K562 (cell line): ENCODE measurements around the gene MAL. TPM values are rescaled to one million over a fixed set of nuclear protein-coding genes. Genes with fewer than 3 reads are reported as not detected.

Experiments used
- ATAC-seq: fragments of 200-7000 bp; cut with Tn5 transposase; 3 replicates; pipeline ENCODE4 v1.9.1; 2020; ENCODE audit warnings: moderate library complexity
- BruUV-seq: library from RNA; stranded (reverse); fragments of 400-500 nt; replicated peaks from 2 replicates; lab custom pipeline; 2021; lab: Mats Ljungman, UMichigan
- CTCF ChIA-PET: fragments of 300-600 bp; formaldehyde crosslinking; extraction: SDS; loops from one replicate; lab custom pipeline; 2021; ENCODE audit warnings: low intra/inter-chr PET ratio; lab: Yijun Ruan, JAX
- POLR2A ChIA-PET: fragments of 300-600, 350-650 bp; sonication (Branson Sonifier 250); formaldehyde crosslinking; extraction: SDS; loops from one replicate; lab custom pipeline; 2021; ENCODE audit warnings: antibody characterized with exemption, inconsistent platforms; lab: Yijun Ruan, JAX
- DNase-seq, 4 experiments: peaks; one replicate each; pipeline versions ENCODE4 v3.0.0 to v3.0.0-alpha.2; 2011 to 2018; ENCODE audit warnings: low spot score in 3 of 4, mixed read lengths in 3 of 4; ENCODE audit errors: extremely low read depth in 1 of 4
- FAIRE-seq: peaks from 2 replicates; lab custom pipeline; 2011; peaks lifted over from hg19 to GRCh38; lab: Jason Lieb, UNC
- H2AFZ ChIP-seq: 2 replicates; pipeline ENCODE4 v1.6.0; 2011; ENCODE audit warnings: low read depth, low read length, control low read depth, inconsistent platforms
- H3K27ac ChIP-seq: fragments of 200-600 bp; 3 replicates; pipeline ENCODE4 v1.8.0; 2011; ENCODE audit warnings: low read depth, mild to moderate bottlenecking, control low read depth, inconsistent platforms, low read length, moderate library complexity, mixed read lengths; ENCODE audit errors: extremely low read depth
- H3K27me3 ChIP-seq, 2 experiments: fragments of 300-600 bp in 1 of 2; 2 replicates in 1 of 2; 3 replicates in 1 of 2; pipeline versions ENCODE4 v1.6.0 to v1.8.0; 2011; ENCODE audit warnings: inconsistent platforms in 2 of 2, low read length in 2 of 2, mild to moderate bottlenecking in 1 of 2, mixed read lengths in 1 of 2, moderate library complexity in 1 of 2; ENCODE audit not compliant: control insufficient read depth in 2 of 2, insufficient read depth in 2 of 2
- H3K36me3 ChIP-seq: fragments of 300-600 bp; 3 replicates; pipeline ENCODE4 v1.8.0; 2011; ENCODE audit warnings: mild to moderate bottlenecking, low read length, inconsistent platforms; ENCODE audit not compliant: control insufficient read depth, insufficient read depth
- H3K4me1 ChIP-seq, 2 experiments: fragments of 200-600 bp in 1 of 2; replicated peaks in 1 of 2; 2 replicates in 1 of 2; 3 replicates in 1 of 2; pipeline versions ENCODE4 v1.5.1 to v1.8.0; 2011; ENCODE audit warnings: inconsistent platforms in 2 of 2, low read length in 2 of 2, mild to moderate bottlenecking in 1 of 2, mixed read lengths in 1 of 2, moderate library complexity in 1 of 2; ENCODE audit not compliant: control insufficient read depth in 2 of 2, insufficient read depth in 2 of 2
- H3K4me2 ChIP-seq: 2 replicates; pipeline ENCODE4 v1.6.1; 2011; ENCODE audit warnings: low read length, control low read depth, inconsistent platforms, mixed read lengths; ENCODE audit not compliant: insufficient read depth
- H3K4me3 ChIP-seq: fragments of 200-600 bp; sonication (generic), shearing (Covaris generic); 2 replicates; pipeline ENCODE4 v1.5.1; 2016; ENCODE audit warnings: control low read depth, inconsistent platforms
- H3K79me2 ChIP-seq: fragments of 200-600 bp; 3 replicates; pipeline ENCODE4 v1.8.0; 2011; ENCODE audit warnings: low read length, inconsistent platforms; ENCODE audit not compliant: control insufficient read depth, insufficient read depth
- H3K9ac ChIP-seq, 2 experiments: 2 replicates each; pipeline versions ENCODE4 v1.6.0 to v1.6.1; 2011; ENCODE audit warnings: low read depth in 2 of 2, low read length in 2 of 2, control low read depth in 1 of 2, inconsistent platforms in 1 of 2, mild to moderate bottlenecking in 1 of 2, mixed read lengths in 1 of 2; ENCODE audit not compliant: insufficient read depth in 1 of 2
- H3K9me1 ChIP-seq: one replicate; pipeline ENCODE4 v1.6.0; 2011; ENCODE audit warnings: inconsistent platforms, mild to moderate bottlenecking, low read length, moderate library complexity; ENCODE audit not compliant: control insufficient read depth, insufficient read depth
- H3K9me3 ChIP-seq: replicated peaks from 2 replicates; pipeline ENCODE4 v1.5.1; 2011; ENCODE audit warnings: low read depth, low read length, inconsistent platforms; ENCODE audit not compliant: control insufficient read depth, insufficient read depth
- H4K20me1 ChIP-seq: replicated peaks from 2 replicates; pipeline ENCODE4 v1.6.1; 2011; ENCODE audit warnings: low read length, inconsistent platforms, mixed read lengths; ENCODE audit not compliant: control insufficient read depth, insufficient read depth
- CTCF ChIP-seq, 3 experiments: IDR thresholded peaks in 2 of 3; conservative IDR thresholded peaks in 1 of 3; 2 replicates each; pipeline ENCODE4 v1.5.1; 2011 to 2012; ENCODE audit warnings: low read length in 3 of 3, mild to moderate bottlenecking in 3 of 3, control low read depth in 2 of 3, improper control_type of control experiment in 1 of 3, inconsistent platforms in 1 of 3, low read depth in 1 of 3, mixed read lengths in 1 of 3, moderate library complexity in 1 of 3; ENCODE audit not compliant: insufficient read depth in 2 of 3
- MEF2A ChIP-seq: IDR thresholded peaks from 2 replicates; pipeline ENCODE4 v1.6.1; 2011; ENCODE audit warnings: low read depth, mild to moderate bottlenecking, low read length, moderate library complexity; ENCODE audit not compliant: control insufficient read depth
- WGBS: fragments of 100-300 bp; shearing (Covaris generic); methylation state at CpG from one replicate; pipeline ENCODE4 v1.1.6; 2016; ENCODE audit warnings: low coverage, mixed read lengths; ENCODE audit not compliant: insufficient coverage; ENCODE audit errors: missing lambda C conversion rate; 5-methylcytosine and 5-hydroxymethylcytosine counted together
- in situ Hi-C: fragments of 300-500 bp; cut with MboI; formaldehyde crosslinking; loops from 4 replicates; pipeline ENCODE4 v1.15.0; 2018; ENCODE audit warnings: inconsistent platforms, mixed read lengths
- intact Hi-C: fragments of 100-400 bp; cut with micrococcal nuclease; formaldehyde crosslinking; loops from 2 replicates; pipeline ENCODE4 v1.14.2; 2022
- polyA plus RNA-seq, 8 experiments: library from polyadenylated mRNA; depleted of rRNA in 4 of 8; stranded (reverse) in 5 of 8; unstranded in 3 of 8; fragments of >200 nt; fragmentation: Nextera tagmentation in 2 of 8; fragmentation: Illumina TruSeq in 1 of 8; extraction: Ambion mirVana in 2 of 8; extraction: Trizol in 1 of 8; gene quantifications; 2 replicates each; pipeline versions ENCODE4 v1.2.1 to v1.2.3, GENCODE V29; 2011 to 2014; ENCODE audit warnings: inconsistent platforms in 1 of 8, missing spikeins in 1 of 8
- total RNA-seq, 7 experiments: library from RNA; depleted of rRNA in 6 of 7; stranded (reverse); fragments of >200 nt in 6 of 7; fragmentation: Illumina TruSeq in 2 of 7; extraction: Trizol in 2 of 7; gene quantifications; 2 replicates each; pipeline versions ENCODE4 v1.2.1 to v1.2.3, GENCODE V29; 2011 to 2021; ENCODE audit warnings: low replicate concordance in 1 of 7

Gene MAL
- total and polyA plus RNA-seq, 9 of the 15 experiments (the other 6 are each of a cell fraction or from before 2014, with no cell fraction given) = not detected

GRCh38 chr2:95052804-95053479 lies 27.4 kb downstream of the MAL start:
- intact Hi-C loops = loop anchor here (1.0 kb wide), 1 partner anchor 31 kb away; no protein-coding TSS in a partner anchor
- WGBS = 0% methylated on average over 13 of the region's 13 CpGs
- H3K4me3 ChIP-seq = no peak overlapping the region
- H3K4me1 ChIP-seq = no peaks in the 10 kb centered on the region
- no peak for FAIRE-seq
- no peaks in the 10 kb centered on the region for H3K9me3 ChIP-seq
- peaks cover 4 to 71% of the 10 kb centered on the region in 2 experiments; a peak in 4 of 5 replicates for H3K27me3 ChIP-seq
- H2AFZ ChIP-seq = no peak overlapping the region
- no peak for DNase-seq
- CTCF ChIA-PET = interaction anchor here (0.6 to 0.8 kb wide), 2 partner anchors 14 to 179 kb away, joined by 3 read pairs; no protein-coding TSS in a partner anchor
- H3K36me3 ChIP-seq = no peaks in the 10 kb centered on the region
- H3K4me2 ChIP-seq = peak overlapping the region; percentile 55; the same call in 1 of the 2 replicates
- H3K79me2 ChIP-seq = no peaks in the 10 kb centered on the region
- no peaks in the 10 kb centered on the region for H3K9me1 ChIP-seq
- peaks cover 2% of the 10 kb centered on the region; the same call in 1 of the 2 replicates for H4K20me1 ChIP-seq
- in situ Hi-C loops = no loop called here
- no peak overlapping the region for H3K27ac ChIP-seq
- ATAC-seq = no peak
- POLR2A ChIA-PET = interaction anchor here (0.6 to 1.0 kb wide), 3 partner anchors 13 to 22 kb away, joined by 3 read pairs; no protein-coding TSS in a partner anchor
- no TSS peak for BruUV-seq
- TF ChIP-seq CTCF (IDR thresholded peaks at IDR 0.05 in 2 of 3, conservative IDR thresholded peaks at IDR 0.05 in 1 of 3; ENCODE audit: insufficient read depth in 2 of 3, low read depth in 1 of 3, low read length in 3 of 3) (peak in 1 of 3 experiments; percentile 31; a peak in 1 of 6 replicates), MEF2A (no peak)
- no peak overlapping the region for H3K9ac ChIP-seq
